Right lobe of liver (tissue), 4 donors: ENCODE measurements around the gene SRSF6.

ENCODE experiments used
- CTCF ChIP-seq, 4 donors: fragments of 200-600 bp in 3 of 4; fragments of 450-650 bp in 1 of 4; IDR thresholded peaks; one replicate each; pipeline versions ENCODE4 v1.5.1 to v1.8.0; 2016 to 2022; ENCODE audit warnings: antibody characterized with exemption in 4 of 4, mild to moderate bottlenecking in 2 of 4
- POLR2A ChIP-seq: fragments of 450-650 bp; IDR thresholded peaks from one replicate; pipeline ENCODE4 v1.6.1; 2017; ENCODE audit warnings: antibody characterized with exemption, mild to moderate bottlenecking
- donor health status: DM: no; HTN: no; CAD: no.
- donor health status: DM: no; HTN: no; CAD: no.
- donor health status: DM: no; HTN: yes; CAD: no.

GRCh38 chr20:43508106-43508505, 50.4 kb downstream of the SRSF6 start:
- TF ChIP-seq CTCF (IDR thresholded peaks at IDR 0.05) (no peak), POLR2A (no peak)
